Stimulated activated CD8-positive, alpha-beta memory T cell treated with anti-CD3 and anti-CD28 coated beads, Interleukin-15, amount 100 ng/mL, for 24 hours (primary cell): ENCODE results near the gene ABTB2.

Source experiments
- DNase-seq: peaks from one replicate; pipeline ENCODE4 v3.0.0-alpha.2; 2020; ENCODE audit warnings: low read depth

Gene ABTB2

GRCh38 chr11:34314936-34315335 lies 42.9 kb downstream of the ABTB2 start:
- DNase-seq = no peak

- DNase-seq = no peak
Measured at GRCh38 chr11:34314176-34314575, 43.6 kb downstream of the ABTB2 start.

GRCh38 chr11:34313099-34313517 lies 44.7 kb downstream of the ABTB2 start:
- DNase-seq = no peak

DNA sequence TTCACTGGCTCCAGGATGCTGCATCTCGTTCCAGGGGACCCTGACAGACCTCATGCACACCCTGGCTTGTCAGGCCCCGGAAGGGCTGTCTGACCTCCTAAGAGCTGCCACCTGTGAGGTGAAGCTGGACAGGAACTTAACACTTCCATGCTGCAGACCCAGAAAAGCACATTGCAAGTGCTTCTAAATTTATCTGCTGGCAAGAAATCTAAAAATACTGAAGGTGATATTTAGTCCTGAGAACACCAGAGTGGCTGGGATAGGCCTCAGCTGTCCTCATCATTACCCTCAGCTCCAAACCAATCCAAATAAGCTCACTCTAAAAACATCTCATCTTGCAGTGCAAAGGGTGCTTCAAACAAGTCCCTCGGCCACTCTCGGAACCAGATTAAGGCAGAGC lies 46.7 kb downstream of the ABTB2 start:
- no peak for DNase-seq

DNA sequence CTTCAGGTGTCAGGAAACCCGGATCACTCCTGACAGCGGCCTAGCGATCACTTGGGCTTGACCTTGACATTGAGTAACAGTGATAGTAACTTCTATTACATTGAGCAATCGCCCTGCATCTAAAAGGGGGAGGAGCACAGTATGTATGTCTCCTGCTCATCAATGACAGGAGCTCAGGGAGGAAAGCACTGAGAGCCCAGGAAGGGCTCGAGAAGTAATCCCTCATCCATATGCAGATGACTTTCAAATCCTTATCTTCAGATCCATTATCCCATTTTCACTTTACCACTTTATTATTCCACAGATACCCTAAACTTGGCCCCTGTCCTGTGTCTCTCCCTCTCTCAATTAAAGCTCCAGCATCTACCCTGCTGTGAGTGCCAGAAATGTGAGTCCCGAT lies 47.8 kb downstream of the ABTB2 start:
- no peak for DNase-seq

GRCh38 chr11:34308913-34309585 lies 48.8 kb downstream of the ABTB2 start:
- DNase-seq = no peak

GRCh38 chr11:34308049-34308912 lies 49.5 kb downstream of the ABTB2 start:
- DNase-seq = no peak

- no peak for DNase-seq
Measured at GRCh38 chr11:34305780-34306179, 52.0 kb downstream of the ABTB2 start.

- DNase-seq = no peak
Measured at GRCh38 chr11:34305193-34305592, 52.6 kb downstream of the ABTB2 start.

GRCh38 chr11:34303028-34303570 lies 54.7 kb downstream of the ABTB2 start:
- no peak for DNase-seq

DNA sequence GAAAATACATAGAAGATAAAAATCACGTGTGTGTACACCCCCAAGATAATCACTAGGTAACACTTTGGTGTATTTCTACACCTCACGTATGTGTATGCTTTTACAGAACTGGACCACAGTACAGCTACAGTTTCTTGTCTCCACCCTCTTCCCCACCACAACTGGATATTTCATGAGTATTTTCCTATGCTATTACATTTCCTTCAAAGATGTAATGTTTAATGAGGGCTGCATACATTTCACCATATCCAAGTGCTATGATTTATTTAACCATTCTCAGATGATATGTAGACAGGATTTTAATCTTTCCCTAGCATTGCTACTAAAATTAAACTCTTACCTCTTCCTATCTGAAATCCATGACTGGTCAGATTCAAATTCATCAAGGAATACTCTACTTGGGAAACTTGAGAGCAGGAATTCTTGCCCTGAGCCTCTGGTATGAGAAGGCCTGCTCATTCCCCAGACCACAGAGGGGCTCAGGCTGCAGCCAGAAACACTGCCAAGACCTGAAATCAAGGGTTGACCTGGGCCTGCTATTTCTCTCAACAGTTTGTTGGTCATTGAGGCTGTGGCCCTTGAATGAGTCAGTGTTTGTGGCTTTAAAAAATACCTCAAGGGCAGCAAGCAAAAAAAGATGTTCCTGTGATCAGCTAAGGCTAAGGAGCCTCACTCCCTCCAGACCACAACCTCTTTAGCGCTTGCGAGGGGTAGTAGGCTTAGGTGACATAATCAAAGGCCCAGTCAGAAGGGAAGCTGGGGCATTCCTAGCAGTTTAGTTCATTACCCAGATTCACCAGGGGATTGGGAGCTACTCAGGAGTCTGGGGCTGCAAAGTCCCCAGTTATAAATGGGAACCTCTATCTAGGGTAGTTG lies 55.5 kb downstream of the ABTB2 start:
- DNase-seq = no peak

- DNase-seq = no peak
Measured at GRCh38 chr11:34300926-34301295, 56.9 kb downstream of the ABTB2 start.

- no peak for DNase-seq
Measured at GRCh38 chr11:34300026-34300925, 57.5 kb downstream of the ABTB2 start.

DNA sequence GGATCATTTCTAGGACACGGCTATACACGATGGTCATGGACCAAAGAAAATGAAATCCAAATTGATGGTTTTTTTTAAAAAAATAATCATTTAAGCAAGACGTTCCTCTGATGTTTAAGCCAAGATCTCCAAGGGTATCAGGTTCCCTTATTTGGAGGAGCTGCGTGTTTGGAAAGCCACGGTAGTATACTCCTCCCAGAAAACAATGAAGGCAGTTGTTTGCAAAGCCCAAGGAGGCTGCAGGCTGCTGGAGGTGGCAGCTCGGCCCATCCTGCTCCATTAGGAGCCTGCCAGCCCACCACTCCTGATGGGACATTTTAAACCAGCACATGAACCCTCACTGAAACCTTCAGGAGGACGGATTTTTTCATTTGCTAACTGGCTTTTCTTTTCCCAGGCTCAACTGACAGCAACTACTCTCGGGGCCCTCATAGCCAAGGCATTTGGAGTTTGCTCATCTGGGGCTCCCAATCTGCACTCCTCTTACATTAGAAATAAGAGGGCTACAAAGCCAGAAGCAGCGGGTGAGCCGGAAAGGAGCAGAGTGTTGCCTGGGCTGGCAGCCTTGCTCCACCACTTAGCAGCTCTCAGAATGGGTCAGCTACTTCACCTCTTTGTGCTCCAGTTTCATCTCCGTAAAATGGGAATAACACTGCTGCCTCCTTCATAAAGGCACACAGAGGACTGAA lies 58.4 kb downstream of the ABTB2 start:
- DNase-seq = no peak

- no peak for DNase-seq
Measured at GRCh38 chr11:34298871-34299270, 58.9 kb downstream of the ABTB2 start.

GRCh38 chr11:34296412-34296811 lies 61.4 kb downstream of the ABTB2 start:
- DNase-seq = no peak

DNA sequence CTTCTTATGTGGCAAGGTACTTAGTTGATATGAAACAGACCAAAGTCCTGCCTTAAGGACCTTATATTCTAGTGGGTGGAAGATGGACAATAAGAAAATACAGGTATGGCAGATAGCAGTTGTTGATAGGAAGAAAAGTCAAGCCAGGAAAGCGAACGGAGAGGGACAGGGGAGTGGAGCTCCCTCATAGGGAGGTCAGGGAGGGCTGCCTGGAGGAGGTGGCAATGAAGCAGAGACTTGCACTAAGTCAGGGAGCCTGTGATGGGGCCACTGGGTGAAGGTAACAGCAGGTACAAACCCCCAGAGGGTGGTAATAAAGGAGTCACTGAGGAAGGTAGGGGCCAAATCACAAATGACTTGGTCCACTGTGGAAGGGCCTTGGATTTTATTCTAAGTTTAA lies 65.3 kb downstream of the ABTB2 start:
- no peak for DNase-seq

GRCh38 chr11:34292111-34292510 lies 65.7 kb downstream of the ABTB2 start:
- no peak for DNase-seq

DNA sequence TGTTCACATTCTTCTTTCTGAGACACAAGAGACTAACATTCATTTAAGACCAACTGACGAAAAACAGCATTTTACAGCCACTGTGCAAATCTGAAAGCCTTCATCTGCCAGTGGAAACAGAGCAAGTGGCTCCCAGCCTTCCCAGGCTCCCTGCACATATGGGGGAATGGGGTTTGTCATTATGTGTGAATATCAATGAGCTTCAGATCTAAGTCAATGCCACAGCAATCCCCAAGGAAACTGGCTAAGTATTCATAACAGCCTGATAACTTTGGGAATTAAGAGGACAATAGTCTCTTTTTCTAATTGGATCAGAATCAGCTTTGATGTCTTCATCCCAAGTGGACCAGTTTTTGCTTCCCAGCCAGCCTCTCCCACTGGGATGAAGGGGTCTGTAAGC lies 66.9 kb downstream of the ABTB2 start:
- no peak for DNase-seq

DNA sequence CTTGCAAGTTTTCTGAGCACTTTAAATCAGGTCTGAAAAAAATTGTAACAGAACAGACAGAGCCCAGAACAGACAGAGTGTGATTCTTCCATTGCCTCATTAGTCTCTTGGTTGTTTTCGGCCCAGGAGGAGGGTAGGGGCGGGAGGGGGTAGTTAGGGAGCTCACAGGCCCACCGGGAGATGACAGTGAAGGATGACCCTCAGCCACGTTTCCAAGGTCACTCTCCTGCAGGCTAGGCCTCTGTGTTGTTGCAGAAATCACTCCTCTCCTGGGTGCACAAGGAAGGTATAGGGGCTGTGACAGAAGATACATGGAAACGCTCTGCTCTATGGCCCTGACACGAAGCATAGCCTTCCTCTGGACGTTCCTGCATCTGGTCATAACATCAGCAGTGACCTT lies 69.3 kb downstream of the ABTB2 start:
- no peak for DNase-seq
